Activated T-helper 1 cell treated with anti-CD3 and anti-CD28 coated beads, Interleukin-12 subunit alpha, Interleukin-12 subunit beta, Interleukin-2, Interleukin-4 antibody, amounts not matched to agents 30 ng/mL and 10 ng/mL and 1 ng/mL, durations not matched to agents 14 hours and 24 hours and 36 hours (primary cell): Measurements from ENCODE around the gene SELENOO. TPM values are rescaled to one million over a fixed set of nuclear protein-coding genes. Genes with fewer than 3 reads are reported as not detected.

Experiments
- total RNA-seq: library from RNA; stranded (reverse); gene quantifications from 2 replicates; pipeline ENCODE4 v1.2.3, GENCODE V29; 2022

Gene SELENOO
- total RNA-seq, 1 donor from 2014 or later, result 25.9 TPM

Other genes starting within 250 kb of the SELENOO start
- gene PIM3, start 240.2 kb upstream of the SELENOO start, total RNA-seq, result 290 and 291 TPM in 2 replicates
- gene IL17REL, start 188.2 kb upstream of the SELENOO start, total RNA-seq, result 0.05 TPM in 1 of 2 replicates, not detected in the other
- gene TTLL8, start 142.7 kb upstream of the SELENOO start, total RNA-seq, result not detected in 2 replicates
- gene MLC1, start 115.6 kb upstream of the SELENOO start, total RNA-seq, result not detected in 2 replicates
- not detected in 2 replicates for gene MOV10L1, start 111.0 kb upstream of the SELENOO start, total RNA-seq
- gene PANX2, start 30.3 kb upstream of the SELENOO start, total RNA-seq, result 0.36 and 0.64 TPM in 2 replicates
- gene TRABD, start 15.1 kb upstream of the SELENOO start, total RNA-seq, result 94.1 and 96.8 TPM in 2 replicates
- gene TUBGCP6, start 44.0 kb downstream of the SELENOO start, total RNA-seq, result 52.1 and 54.6 TPM in 2 replicates
- gene HDAC10, start 50.3 kb downstream of the SELENOO start, total RNA-seq, result 67.4 and 68.1 TPM in 2 replicates
- 15.1 and 19.0 TPM in 2 replicates for gene MAPK12, start 60.7 kb downstream of the SELENOO start, total RNA-seq
- 24.6 and 28.9 TPM in 2 replicates for gene MAPK11, start 69.4 kb downstream of the SELENOO start, total RNA-seq
- 8.9 and 10.2 TPM in 2 replicates for gene PLXNB2, start 106.6 kb downstream of the SELENOO start, total RNA-seq
- gene DENND6B, start 126.0 kb downstream of the SELENOO start, total RNA-seq, result 1.7 and 2.2 TPM in 2 replicates
- gene PPP6R2, start 142.3 kb downstream of the SELENOO start, total RNA-seq, result 46.0 and 48.5 TPM in 2 replicates